Upper lobe of left lung (tissue), 6 donors: ENCODE results near the gene ARPC2. TPM values are rescaled to one million over a fixed set of nuclear protein-coding genes. Genes with fewer than 3 reads are reported as not detected.

Experiments used
- ATAC-seq, 2 donors: fragments of 200-7000 bp; cut with Tn5 transposase; one replicate each; pipeline ENCODE4 v1.9.1; 2022; ENCODE audit warnings: mild to moderate bottlenecking in 2 of 2, moderate library complexity in 2 of 2; ENCODE audit not compliant: low FRiP score in 2 of 2
- DNase-seq, 2 donors: peaks; one replicate each; pipeline ENCODE4 v3.0.0-alpha.2; 2019 to 2020
- H3K27ac ChIP-seq, 4 donors: fragments of 200-600 bp; sonication (generic); one replicate each; pipeline ENCODE4 v1.5.1; 2016 to 2019
- H3K27me3 ChIP-seq, 4 donors: fragments of 200-600 bp; sonication (generic); one replicate each; pipeline ENCODE4 v1.5.1; 2017 to 2019
- H3K36me3 ChIP-seq, 4 donors: fragments of 200-600 bp; sonication (generic); one replicate each; pipeline ENCODE4 v1.5.1; 2016 to 2019
- H3K4me1 ChIP-seq, 4 donors: fragments of 200-600 bp; sonication (generic); one replicate each; pipeline ENCODE4 v1.5.1; 2018 to 2019
- H3K4me3 ChIP-seq, 4 donors: fragments of 200-600 bp; sonication (generic); one replicate each; pipeline ENCODE4 v1.5.1; 2017 to 2019; ENCODE audit warnings: mild to moderate bottlenecking in 2 of 4, moderate library complexity in 1 of 4
- H3K9me3 ChIP-seq, 4 donors: fragments of 200-600 bp; sonication (generic); one replicate each; pipeline ENCODE4 v1.5.1; 2018 to 2019
- EP300 ChIP-seq, 4 donors: sonication (generic); formaldehyde crosslinking; IDR thresholded peaks; one replicate each; pipeline ENCODE4 v1.5.1; 2017; ENCODE audit warnings: antibody characterized with exemption in 4 of 4, control low read depth in 2 of 4
- POLR2A ChIP-seq, 4 donors: fragments of 450-650 bp; IDR thresholded peaks; one replicate each; pipeline ENCODE4 v1.5.1; 2016 to 2017; ENCODE audit warnings: antibody characterized with exemption in 4 of 4, mild to moderate bottlenecking in 2 of 4
- POLR2AphosphoS5 ChIP-seq, 2 donors: sonication (generic); formaldehyde crosslinking; IDR thresholded peaks; one replicate each; pipeline ENCODE4 v1.5.1; 2017; ENCODE audit warnings: antibody characterized with exemption in 2 of 2
- WGBS, 2 donors: methylation state at CpG; one replicate each; pipeline ENCODE4 v1.1.5; 2017 to 2018; 5-methylcytosine and 5-hydroxymethylcytosine counted together
- total RNA-seq, 6 donors: library from RNA; depleted of rRNA in 4 of 6; stranded (reverse); fragments of >200 nt in 4 of 6; gene quantifications; one replicate each; pipeline versions ENCODE4 v1.1.0 to v1.2.1, GENCODE V29; 2016 to 2021
- TF ChIP-seq, protein P1 (sequence below), 6 experiments: fragments of 450-650 bp in 4 of 6; fragments of 200-600 bp in 2 of 6; sonication (generic) in 2 of 6; IDR thresholded peaks; one replicate each; pipeline ENCODE4 v1.5.1; 2016 to 2019; ENCODE audit warnings: antibody characterized with exemption in 6 of 6
- donor health status: DM: no; HTN: no; CAD: no; lungs with moderate emphysema.
- donor health status: DM: no; HTN: yes; CAD: no; lungs with severe emphysema.

The ARPC2 gene
- total RNA-seq, 6 donors from 2014 or later, result 233 to 440 (median 357) TPM

DNA sequence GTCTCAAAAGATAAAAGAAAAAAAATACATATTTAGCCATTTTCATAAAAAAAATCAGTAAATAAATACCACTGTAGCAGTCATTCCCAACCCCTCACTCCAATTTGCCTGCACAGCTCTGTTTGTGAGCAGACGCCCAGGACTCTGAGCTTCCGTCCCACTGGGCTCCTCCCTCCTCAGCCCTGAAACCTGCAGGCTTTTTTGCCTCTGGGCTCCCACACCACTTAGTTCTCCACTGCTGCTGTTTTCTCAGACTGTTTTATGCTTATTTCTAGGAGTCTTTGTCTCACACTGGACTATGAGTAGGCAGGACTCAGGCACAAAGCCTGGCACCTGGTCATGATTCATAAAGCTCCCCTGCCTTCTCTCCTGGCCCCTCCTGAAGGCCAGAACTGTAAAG, 44.1 kb upstream of the ARPC2 start:
- ATAC-seq, result no peak
- Histone ChIP-seq H3K9me3 (no peaks in the 10 kb centered on the region), H3K4me1 (peaks cover 0 to 9% (median 3%) of the 10 kb centered on the region in 4 donors), H3K27me3 (no peaks in the 10 kb centered on the region), H3K27ac (no peak overlapping the region), H3K4me3 (no peak overlapping the region), H3K36me3 (no peaks in the 10 kb centered on the region)
- WGBS, 2 donors, result 85 to 97% methylated on average over 2 of the region's 2 CpGs
- no peak for DNase-seq
- no peak for TF ChIP-seq POLR2A (IDR thresholded peaks at IDR 0.05)
- no peak for TF ChIP-seq EP300 (IDR thresholded peaks at IDR 0.05)
- TF ChIP-seq, protein P1, sequence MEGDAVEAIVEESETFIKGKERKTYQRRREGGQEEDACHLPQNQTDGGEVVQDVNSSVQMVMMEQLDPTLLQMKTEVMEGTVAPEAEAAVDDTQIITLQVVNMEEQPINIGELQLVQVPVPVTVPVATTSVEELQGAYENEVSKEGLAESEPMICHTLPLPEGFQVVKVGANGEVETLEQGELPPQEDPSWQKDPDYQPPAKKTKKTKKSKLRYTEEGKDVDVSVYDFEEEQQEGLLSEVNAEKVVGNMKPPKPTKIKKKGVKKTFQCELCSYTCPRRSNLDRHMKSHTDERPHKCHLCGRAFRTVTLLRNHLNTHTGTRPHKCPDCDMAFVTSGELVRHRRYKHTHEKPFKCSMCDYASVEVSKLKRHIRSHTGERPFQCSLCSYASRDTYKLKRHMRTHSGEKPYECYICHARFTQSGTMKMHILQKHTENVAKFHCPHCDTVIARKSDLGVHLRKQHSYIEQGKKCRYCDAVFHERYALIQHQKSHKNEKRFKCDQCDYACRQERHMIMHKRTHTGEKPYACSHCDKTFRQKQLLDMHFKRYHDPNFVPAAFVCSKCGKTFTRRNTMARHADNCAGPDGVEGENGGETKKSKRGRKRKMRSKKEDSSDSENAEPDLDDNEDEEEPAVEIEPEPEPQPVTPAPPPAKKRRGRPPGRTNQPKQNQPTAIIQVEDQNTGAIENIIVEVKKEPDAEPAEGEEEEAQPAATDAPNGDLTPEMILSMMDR (IDR thresholded peaks at IDR 0.05), result no peak
- no peak for TF ChIP-seq POLR2AphosphoS5 (IDR thresholded peaks at IDR 0.05)

DNA sequence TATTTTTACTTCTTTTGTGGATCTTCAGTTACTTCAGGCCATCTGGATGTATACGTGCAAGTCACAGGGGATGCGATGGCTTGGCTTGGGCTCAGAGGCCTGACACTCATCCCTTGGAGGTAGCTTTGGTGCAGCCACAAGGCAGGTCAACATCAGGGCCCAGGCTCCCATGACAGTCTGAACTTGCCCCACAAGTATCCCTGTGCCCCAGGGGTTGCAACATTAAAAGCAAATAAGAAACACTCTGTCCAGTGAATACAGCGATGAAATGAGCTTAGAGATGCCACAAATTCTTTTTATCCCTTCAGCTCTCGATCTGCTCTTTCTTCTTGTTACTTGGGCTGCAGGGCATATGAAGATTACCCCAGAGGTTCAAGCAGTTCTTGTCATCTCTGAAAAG, 37.2 kb upstream of the ARPC2 start:
- H3K27me3 ChIP-seq, result no peaks in the 10 kb centered on the region
- ATAC-seq (no peak), DNase-seq (peak in 1 of 2 donors; percentile 44)
- H3K4me3 ChIP-seq, result no peak overlapping the region
- 80 to 83% methylated on average over 4 of the region's 4 CpGs for WGBS, 2 donors
- no peaks in the 10 kb centered on the region for H3K36me3 ChIP-seq
- H3K9me3 ChIP-seq, result no peaks in the 10 kb centered on the region
- H3K4me1 ChIP-seq, result peaks cover 0 to 10% (median 0%) of the 10 kb centered on the region in 4 donors
- H3K27ac ChIP-seq, result peak overlapping the region in 1 of 4 donors; percentile 6
- TF ChIP-seq POLR2AphosphoS5 (IDR thresholded peaks at IDR 0.05) (no peak), POLR2A (IDR thresholded peaks at IDR 0.05) (no peak), EP300 (IDR thresholded peaks at IDR 0.05) (no peak)
- TF ChIP-seq, protein P1 (IDR thresholded peaks at IDR 0.05), result no peak

DNA sequence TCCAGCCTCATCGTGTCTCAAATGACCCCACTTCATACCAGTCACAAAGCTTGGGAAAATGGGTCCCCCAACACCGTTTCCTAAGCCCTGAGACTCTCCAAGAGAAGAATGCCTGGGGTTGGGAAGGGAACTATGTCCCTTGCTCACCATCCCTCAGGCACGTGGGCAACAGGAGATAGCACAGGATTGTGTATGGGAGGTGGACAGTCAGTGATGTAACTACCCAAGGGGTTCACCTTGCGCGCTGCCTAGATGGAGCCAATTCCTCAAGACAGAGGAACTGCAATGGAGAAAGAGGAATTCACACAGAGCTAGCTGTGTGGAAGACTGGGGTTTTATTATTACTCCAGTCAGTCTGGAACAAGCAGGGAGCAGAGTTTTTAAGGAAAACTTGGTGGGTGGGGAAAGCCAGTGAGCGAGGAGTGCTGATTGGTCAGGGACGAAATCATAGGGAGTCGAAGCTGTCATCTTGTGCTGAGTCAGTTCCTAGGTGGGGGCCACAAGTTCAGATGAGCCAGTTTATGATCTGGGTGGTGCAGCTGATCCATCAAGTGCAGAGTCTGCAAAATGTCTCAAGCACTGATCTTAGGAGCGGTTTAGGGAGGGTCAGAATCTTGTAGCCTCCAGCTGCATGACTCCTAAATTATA, 36.4 kb upstream of the ARPC2 start:
- H3K4me1 ChIP-seq, result peaks cover 0 to 10% (median 0%) of the 10 kb centered on the region in 4 donors

DNA sequence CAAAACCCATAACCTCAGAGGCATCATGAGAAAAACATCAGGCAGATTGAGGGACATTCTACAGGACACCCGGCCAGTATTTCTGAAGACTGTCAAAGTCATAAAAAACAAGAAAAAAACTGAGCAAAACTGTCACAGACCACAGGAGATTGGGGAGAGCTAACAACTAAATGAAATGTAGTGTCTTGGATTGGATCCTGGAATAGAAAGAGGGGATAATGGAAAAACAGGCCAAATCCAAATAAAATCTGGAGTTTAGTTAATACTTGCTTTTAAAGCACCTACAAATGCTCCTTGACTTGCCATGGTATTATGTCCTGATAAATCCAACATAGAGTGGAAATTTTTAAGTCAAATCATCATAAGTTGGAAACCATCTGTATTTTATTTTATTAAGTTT, 32.7 kb upstream of the ARPC2 start:
- Histone ChIP-seq H3K27ac (no peak overlapping the region), H3K27me3 (no peaks in the 10 kb centered on the region), H3K36me3 (no peaks in the 10 kb centered on the region), H3K4me3 (no peak overlapping the region), H3K4me1 (peaks cover 0 to 11% (median 5%) of the 10 kb centered on the region in 4 donors), H3K9me3 (no peaks in the 10 kb centered on the region)
- DNase-seq (no peak), ATAC-seq (no peak)
- TF ChIP-seq POLR2AphosphoS5 (IDR thresholded peaks at IDR 0.05), result no peak
- 100% methylated on average over 1 of the region's 1 CpG for WGBS, 2 donors

More for the DNA sequence above, 36.4 kb upstream of the ARPC2 start:
- TF ChIP-seq POLR2A (IDR thresholded peaks at IDR 0.05) (no peak), EP300 (IDR thresholded peaks at IDR 0.05) (no peak), POLR2AphosphoS5 (IDR thresholded peaks at IDR 0.05) (no peak)
- TF ChIP-seq, protein P1 (IDR thresholded peaks at IDR 0.05), result no peak
- no peak overlapping the region for H3K4me3 ChIP-seq
- H3K27ac ChIP-seq, result no peak overlapping the region
- no peaks in the 10 kb centered on the region for H3K27me3 ChIP-seq
- H3K36me3 ChIP-seq, result no peaks in the 10 kb centered on the region
- H3K9me3 ChIP-seq, result no peaks in the 10 kb centered on the region
- 73 to 75% methylated on average over 9 of the region's 9 CpGs for WGBS, 2 donors
- peak; percentile 40 to 76 for ATAC-seq
- DNase-seq, result no peak

DNA sequence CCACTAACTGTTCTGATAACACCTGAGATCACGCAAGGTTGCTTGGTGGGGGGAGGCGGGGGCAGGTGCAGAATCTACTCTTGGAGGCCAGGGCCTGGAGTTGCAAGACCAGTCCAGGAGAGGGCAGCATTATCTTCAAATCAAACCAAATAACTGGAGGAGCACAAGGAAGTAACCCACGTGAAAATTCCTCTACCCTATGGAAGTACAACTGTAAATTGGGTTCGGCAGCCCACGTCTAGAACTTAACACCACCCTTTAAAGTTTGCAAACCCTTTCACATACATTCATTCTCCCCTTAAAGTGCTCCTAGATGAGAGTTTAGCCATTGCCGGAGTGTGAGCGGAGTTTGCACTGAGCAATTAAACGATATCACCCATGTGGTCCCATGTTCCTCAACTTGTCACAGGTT, 30.6 kb upstream of the ARPC2 start:
- H3K4me3 ChIP-seq, result no peak overlapping the region
- peaks cover 0 to 11% (median 2%) of the 10 kb centered on the region in 4 donors for H3K4me1 ChIP-seq
- TF ChIP-seq, protein P1 (IDR thresholded peaks at IDR 0.05), result peak; percentile 78 to 89 (median 86)
- no peak for TF ChIP-seq POLR2AphosphoS5 (IDR thresholded peaks at IDR 0.05)
- peak; percentile 91 to 92 for ATAC-seq
- 33 to 39% methylated on average over 8 of the region's 8 CpGs for WGBS, 2 donors
- H3K27me3 ChIP-seq, result no peaks in the 10 kb centered on the region
- H3K9me3 ChIP-seq, result no peaks in the 10 kb centered on the region
- DNase-seq, result peak in 1 of 2 donors; percentile 75
- no peaks in the 10 kb centered on the region for H3K36me3 ChIP-seq
- no peak overlapping the region for H3K27ac ChIP-seq
